Kidney epithelial cell (primary cell): ENCODE results near the gene STX4. TPM values are rescaled to one million over a fixed set of nuclear protein-coding genes. Genes with fewer than 3 reads are reported as not detected.

Experiments used
- DNase-seq: peaks from one replicate; pipeline ENCODE4 v3.0.0-alpha.2; 2010; ENCODE audit warnings: low read depth
- H3K27me3 ChIP-seq: 2 replicates; pipeline ENCODE4 v1.6.0; 2011; ENCODE audit warnings: low read length; ENCODE audit not compliant: control insufficient read depth, insufficient read depth
- H3K36me3 ChIP-seq: 2 replicates; pipeline ENCODE4 v1.5.1; 2011; ENCODE audit warnings: low read length; ENCODE audit not compliant: control insufficient read depth, insufficient read depth
- H3K4me3 ChIP-seq: 2 replicates; pipeline ENCODE4 v1.5.1; 2011; ENCODE audit warnings: low read depth, mild to moderate bottlenecking, control low read depth, low read length
- total RNA-seq: library from RNA; depleted of rRNA; stranded (reverse); fragments of >200 nt; gene quantifications from 2 replicates; pipeline ENCODE4 v1.2.3, GENCODE V29; 2015
- TF ChIP-seq, protein P1 (sequence below): IDR thresholded peaks from 2 replicates; pipeline ENCODE4 v1.5.1; 2011; ENCODE audit warnings: mild to moderate bottlenecking, moderate library complexity, low read length, control low read depth, inconsistent platforms; ENCODE audit not compliant: insufficient read depth, poor library complexity, severe bottlenecking

The STX4 gene
- total RNA-seq, 1 donor from 2014 or later, result 28.0 TPM

DNA sequence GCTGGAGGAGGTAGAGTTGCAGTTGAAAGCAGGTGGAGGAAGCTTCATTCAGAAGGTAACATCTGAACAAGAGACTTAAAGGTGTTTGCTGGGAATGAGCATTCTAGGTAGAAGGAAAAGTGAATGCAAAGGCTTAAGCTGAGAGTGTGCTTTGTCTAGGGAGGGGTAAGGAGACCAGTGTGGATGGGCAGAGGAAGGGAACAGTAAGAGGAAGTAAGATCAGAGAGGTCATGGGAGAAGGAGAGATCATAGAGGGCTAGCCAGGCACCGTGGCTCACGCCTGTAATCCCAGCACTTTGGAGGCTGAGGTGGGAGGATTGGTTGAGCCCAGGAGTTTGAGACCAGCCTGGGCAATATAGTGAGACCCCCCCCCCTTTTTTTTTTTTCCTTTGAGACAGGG, 3.3 kb downstream of the STX4 start:
- DNase-seq, result no peak
- Histone ChIP-seq H3K4me3 (no peak overlapping the region), H3K27me3 (no peaks in the 10 kb centered on the region), H3K36me3 (peaks cover 2% of the 10 kb centered on the region)
- TF ChIP-seq, protein P1, sequence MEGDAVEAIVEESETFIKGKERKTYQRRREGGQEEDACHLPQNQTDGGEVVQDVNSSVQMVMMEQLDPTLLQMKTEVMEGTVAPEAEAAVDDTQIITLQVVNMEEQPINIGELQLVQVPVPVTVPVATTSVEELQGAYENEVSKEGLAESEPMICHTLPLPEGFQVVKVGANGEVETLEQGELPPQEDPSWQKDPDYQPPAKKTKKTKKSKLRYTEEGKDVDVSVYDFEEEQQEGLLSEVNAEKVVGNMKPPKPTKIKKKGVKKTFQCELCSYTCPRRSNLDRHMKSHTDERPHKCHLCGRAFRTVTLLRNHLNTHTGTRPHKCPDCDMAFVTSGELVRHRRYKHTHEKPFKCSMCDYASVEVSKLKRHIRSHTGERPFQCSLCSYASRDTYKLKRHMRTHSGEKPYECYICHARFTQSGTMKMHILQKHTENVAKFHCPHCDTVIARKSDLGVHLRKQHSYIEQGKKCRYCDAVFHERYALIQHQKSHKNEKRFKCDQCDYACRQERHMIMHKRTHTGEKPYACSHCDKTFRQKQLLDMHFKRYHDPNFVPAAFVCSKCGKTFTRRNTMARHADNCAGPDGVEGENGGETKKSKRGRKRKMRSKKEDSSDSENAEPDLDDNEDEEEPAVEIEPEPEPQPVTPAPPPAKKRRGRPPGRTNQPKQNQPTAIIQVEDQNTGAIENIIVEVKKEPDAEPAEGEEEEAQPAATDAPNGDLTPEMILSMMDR, result no peak

DNA sequence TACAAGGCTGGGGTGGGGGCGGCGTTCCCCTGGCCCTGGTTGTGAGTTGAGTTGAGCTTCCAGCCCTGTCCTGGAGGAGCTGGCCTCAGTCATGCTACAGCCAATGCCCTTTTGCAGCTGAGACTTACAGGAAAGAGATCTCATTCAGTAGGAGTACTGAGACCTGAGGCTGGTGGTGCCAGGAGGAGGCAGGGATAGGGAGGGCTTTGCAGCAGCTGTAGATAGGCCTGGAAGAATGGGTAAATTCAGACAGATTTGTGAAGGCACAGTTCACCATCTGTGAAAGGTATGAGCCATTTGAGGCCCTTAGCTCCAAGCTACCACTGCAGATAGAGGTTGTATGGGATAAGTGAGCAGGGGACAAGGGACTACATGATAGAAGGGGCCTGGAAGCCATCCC, 5.6 kb downstream of the STX4 start:
- no peak overlapping the region for H3K4me3 ChIP-seq
- TF ChIP-seq, protein P1, result no peak
- no peak for DNase-seq
- peaks cover 2% of the 10 kb centered on the region for H3K36me3 ChIP-seq
- H3K27me3 ChIP-seq, result no peaks in the 10 kb centered on the region

DNA sequence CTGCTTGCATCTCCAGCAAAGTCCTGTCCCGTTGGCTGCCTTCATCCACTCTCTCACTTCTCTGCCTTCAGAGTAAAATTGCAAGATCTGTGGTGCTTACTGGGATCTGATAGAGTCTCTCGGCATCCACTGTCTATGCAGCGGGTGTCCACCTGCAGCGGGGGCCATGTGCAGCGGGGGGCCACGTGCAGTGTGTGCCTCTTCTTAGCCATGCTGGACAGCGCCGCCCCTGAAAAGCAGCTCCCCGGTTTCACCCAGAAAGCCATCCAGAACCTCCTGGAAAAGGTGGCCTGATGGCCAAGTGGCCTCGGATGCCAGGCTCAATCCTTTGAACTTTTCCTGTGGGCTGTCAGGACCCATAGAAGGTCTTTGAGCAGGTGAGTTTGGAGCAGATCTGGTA, 9.5 kb downstream of the STX4 start:
- Histone ChIP-seq H3K27me3 (no peaks in the 10 kb centered on the region), H3K4me3 (no peak overlapping the region), H3K36me3 (peaks cover 1% of the 10 kb centered on the region)
- DNase-seq, result no peak
- TF ChIP-seq, protein P1, result no peak

DNA sequence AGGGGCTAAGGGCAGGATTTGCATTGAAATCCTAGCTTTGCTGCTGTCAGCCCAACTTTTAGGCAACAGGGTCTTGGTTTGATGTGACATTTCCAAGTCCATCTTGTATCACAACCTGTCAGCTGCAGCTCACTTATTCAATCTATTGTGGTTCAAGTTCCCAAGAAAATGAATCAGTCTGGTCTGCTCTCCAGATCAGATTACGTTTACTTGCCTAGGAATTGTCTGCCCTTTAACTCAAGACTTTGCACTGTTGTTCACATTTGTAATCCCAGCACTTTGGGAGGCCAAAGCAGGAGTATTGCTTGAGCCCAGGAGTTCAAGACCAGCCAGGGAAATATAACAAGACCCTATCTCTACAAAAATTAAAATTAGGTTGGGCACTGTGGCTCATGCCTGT, 10.0 kb downstream of the STX4 start:
- H3K27me3 ChIP-seq, result no peaks in the 10 kb centered on the region
- TF ChIP-seq, protein P1, result no peak
- no peaks in the 10 kb centered on the region for H3K36me3 ChIP-seq
- no peak overlapping the region for H3K4me3 ChIP-seq
- no peak for DNase-seq

DNA sequence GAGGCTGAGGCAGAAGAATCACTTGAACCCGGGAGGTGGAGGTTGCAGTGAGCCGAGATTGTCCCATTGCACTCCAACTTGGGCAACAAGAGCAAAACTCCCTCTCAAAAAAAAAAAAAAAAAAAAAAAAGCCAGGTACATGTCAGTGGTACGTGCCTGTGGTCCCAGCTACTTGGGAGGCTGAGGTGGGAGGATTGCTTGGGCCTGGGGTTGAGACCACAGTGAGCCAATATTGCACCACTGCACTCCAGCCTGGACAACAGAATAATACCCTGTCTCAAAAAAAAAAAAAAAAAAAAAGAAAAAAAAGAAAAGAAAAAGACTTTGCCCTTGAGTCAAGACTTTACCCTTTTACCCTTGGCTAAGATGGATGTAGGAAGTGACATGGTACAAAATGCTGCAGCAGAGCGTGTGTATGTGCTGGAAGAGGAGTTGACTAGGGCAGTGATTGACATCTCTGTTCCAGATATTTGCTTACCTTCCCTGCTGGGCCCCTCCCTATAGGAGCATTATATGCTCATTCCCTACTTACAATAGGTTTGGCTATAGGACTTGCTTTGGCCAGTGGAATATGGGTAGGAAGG, 10.6 kb downstream of the STX4 start:
- H3K4me3 ChIP-seq, result no peak overlapping the region
- no peaks in the 10 kb centered on the region for H3K36me3 ChIP-seq
- no peak for DNase-seq
- TF ChIP-seq, protein P1, result no peak
- H3K27me3 ChIP-seq, result no peaks in the 10 kb centered on the region
